ENCODE measurements around the gene SWAP70.

DNA sequence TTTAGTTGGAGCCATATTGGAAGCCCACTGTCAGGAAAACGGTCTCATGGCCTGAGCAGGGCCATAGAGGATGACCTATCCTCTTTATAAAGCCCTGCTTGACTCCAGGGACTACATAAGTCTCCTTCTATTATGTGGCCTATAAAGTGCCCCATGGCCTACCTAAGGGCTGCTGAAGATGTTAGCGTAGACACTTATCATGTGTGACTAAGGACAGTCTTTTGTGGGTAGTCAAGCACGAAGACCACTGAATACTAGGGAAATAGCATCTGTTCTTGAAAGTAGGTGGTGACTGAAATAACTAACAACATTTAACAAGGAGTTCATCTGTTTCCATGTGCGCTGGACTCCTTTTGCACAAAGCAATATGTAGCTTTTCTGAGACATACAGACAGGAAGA is 117.1 kb downstream of the SWAP70 start:
- TF ChIP-seq CTCF (conservative IDR thresholded peaks at IDR 0.05 in 1 of 2, IDR thresholded peaks at IDR 0.05 in 1 of 2; ENCODE audit: low read depth in 1 of 2, low read length in 2 of 2), result no peak
- no peak for TF ChIP-seq EZH2 (IDR thresholded peaks at IDR 0.05; ENCODE audit: low read length, missing control alignments)

Data from fibroblast of lung (primary cell).